CD4-positive, alpha-beta T cell treated with Interleukin-15 for 4 hours (primary cell): ENCODE results near the gene MRS2.

ENCODE experiments used
- DNase-seq: peaks from one replicate; pipeline ENCODE4 v3.0.0-alpha.2; 2020; ENCODE audit warnings: low spot score

The MRS2 gene

GRCh38 chr6:24431045-24431451 is 28.3 kb downstream of the MRS2 start:
- peak; percentile 35 for DNase-seq

GRCh38 chr6:24432611-24433010 is 29.9 kb downstream of the MRS2 start:
- no peak for DNase-seq

GRCh38 chr6:24436979-24437378 is 34.2 kb downstream of the MRS2 start:
- no peak for DNase-seq

DNA sequence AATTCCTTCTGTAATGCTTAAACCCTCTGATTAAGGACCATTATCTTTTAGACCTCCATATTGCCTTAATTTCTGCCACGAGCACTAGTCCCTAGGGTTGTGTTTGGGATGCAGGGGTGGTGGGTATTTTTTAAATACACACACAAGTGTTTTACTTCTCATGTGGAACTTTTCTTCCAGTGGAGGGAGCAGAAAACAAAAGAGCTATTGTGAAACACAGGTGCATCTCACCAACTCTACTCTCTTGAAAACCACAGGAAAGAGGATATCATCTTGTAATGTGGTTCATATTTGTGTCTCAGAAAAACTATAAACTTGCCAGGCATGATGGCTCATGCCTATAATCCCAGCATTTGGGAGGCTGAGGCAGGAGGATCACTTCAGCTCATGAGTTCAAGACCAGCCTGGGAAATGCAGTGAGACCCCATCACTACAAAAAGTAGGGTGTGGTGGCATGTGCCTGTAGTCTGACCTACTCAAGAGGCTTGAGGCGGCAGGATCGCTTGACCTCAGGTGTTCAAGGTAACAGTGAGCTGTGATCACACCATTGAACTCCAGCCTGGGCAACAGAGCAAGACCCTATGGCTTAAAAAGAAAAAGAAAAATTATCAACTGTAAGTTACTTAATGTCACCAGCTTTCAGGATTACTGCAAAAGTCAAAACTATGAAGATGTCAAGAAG is 37.3 kb downstream of the MRS2 start:
- DNase-seq, result no peak

DNA sequence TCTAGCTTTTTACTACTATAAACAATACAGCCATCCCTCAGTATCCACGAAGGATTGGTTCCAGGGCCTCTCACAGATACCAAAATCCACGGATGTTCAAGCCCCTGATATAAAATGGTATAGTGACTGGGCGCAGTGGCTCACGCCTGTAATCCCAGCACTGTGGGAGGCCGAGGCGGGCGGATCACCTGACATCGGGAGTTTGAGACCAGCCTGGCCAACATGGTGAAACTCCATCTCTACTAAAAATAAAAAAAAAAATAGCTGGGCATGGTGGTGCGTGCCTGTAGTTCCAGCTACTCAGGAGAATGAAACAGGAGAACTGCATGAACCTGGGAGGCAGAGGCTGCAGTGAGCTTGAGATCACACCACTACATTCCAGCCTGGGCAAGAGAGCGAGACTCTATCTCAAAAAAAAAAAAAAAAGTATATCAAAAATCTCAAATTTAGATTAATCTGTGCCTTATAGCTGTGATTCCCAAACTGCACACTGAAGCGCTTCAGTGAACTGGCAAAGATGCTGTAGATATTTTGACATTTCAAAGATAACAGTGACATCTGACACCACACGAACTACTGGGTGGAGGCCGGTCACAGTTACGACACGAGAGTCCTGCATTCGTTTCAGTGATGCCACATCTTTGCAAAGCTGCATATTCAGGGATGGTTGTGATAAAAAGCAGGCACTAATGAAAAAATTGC is 38.3 kb downstream of the MRS2 start:
- DNase-seq, result no peak

DNA sequence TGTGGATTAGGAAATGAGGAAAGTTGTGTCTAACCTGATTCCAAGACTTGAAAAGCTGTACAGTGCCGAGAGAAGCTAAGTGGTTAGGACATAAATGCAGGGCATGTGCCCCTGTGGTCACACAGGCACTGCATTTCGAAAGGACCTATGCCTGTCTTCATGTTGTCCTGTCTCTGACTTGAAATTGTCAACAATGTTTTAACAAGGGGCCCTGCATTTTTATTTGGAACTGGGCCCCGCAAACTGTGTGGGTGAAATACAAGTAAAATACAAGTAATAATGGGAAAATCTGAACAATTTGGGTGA is 38.8 kb downstream of the MRS2 start:
- no peak for DNase-seq

GRCh38 chr6:24444588-24444987 is 41.9 kb downstream of the MRS2 start:
- DNase-seq, result no peak

GRCh38 chr6:24445704-24446103 is 43.0 kb downstream of the MRS2 start:
- no peak for DNase-seq

GRCh38 chr6:24446670-24447069 is 43.9 kb downstream of the MRS2 start:
- no peak for DNase-seq

GRCh38 chr6:24448396-24448795 is 45.7 kb downstream of the MRS2 start:
- DNase-seq, result no peak

DNA sequence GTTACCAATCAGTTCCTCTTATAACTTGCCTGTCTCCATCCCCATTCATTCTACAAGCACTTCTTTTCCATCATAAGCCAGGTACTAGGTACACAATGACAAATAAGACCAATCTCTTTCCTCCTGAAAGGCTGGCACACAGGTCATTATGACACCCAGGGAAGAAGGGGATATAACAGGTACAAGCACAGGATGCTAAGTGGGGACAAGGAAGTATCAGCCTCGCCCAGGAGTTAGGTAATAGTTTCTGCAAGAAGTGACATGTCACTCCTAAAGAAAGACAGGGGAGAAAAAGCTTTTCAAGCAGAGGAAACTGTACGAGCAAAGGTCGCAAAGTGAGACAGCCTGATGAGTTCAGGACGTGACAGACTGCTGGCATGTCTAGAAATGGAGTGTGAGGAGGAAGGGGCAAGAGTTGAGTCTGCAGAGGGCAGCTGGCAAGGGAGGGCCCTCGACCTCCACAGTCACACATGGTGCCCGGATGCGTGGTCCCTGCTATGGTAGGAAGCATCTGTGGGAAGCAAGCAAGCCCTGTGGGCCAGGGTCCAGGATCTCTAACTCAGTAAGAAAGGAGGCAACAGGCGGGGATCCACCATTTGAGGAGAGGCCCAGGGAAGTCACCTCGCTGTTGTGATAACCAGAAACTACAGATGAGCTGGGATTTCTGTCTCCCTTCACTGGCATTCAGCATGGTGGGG is 46.2 kb downstream of the MRS2 start:
- DNase-seq, result no peak

DNA sequence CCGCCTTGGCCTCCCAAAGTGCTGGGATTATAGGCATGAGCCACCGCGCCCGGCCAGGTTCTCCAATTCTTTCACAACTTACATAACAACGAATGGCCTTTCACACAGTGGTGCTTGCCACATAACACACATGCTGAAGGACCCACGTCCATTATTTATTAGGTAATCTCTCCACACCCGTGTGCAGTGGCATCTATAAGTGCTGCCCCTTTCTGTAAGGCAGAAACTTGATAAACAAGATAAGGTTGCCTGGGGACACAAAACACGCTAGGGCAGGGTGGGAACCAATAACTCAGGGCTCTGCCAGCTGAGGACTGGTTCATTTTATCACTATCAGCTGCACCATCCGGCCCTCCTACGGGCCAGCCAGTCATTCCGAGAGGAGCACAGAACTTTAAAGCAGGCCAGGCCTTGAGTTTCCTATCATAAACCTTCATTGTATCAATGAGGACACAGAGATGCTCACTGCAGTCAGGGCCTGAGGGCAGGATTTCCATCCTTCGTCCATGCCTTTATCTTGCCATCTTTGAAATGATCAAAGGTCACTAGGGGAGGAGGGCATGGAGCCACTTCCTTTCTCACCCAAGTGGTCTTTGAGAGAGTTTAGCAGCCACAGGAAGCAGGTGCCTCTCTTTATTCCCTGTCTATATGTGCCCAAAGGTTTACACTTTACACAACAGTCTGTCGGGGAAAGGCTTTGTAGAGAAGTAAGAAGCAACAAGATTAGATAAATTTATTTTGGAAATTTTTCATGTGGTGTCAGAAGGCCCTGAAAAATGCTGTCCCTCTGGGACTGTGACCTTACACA is 49.0 kb downstream of the MRS2 start:
- no peak for DNase-seq

DNA sequence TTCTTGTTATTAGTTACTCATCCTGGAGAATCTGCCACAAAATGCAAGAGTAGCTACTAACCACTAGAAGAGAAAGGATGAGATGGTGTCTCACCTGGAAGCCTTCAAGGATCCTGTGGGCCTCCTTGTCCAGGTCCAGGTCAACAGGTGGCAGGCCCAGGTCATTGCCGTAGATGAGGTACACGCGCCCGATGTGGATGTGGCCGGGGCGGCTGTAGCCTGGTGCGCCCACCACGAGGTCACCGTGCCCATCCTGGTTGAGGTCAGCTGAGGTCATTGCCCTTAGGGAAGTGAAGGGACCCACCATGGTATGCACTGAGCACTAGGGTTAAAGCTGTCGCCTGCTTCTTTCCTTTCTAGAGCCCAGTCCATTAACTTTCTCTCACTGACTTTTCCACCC is 51.2 kb downstream of the MRS2 start:
- no peak for DNase-seq

DNA sequence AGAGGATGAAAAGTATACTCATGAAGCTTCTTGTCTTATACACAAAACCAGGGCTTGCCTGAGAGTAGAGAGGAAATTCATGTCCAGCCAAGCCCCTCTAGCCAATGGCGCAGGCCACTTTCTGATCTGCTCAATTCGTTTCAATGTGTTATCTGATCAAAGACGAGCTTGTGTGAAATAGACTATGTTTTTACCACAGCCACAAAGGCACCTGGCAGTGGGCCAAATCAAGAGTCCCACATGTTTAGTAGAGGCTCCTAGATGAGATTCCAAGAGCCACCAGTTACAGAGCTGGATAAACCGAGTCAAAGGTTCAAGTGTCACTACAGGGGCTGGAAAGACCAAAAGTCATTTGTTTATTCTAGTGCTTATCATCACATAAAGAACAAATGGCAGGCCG is 51.7 kb downstream of the MRS2 start:
- no peak for DNase-seq

DNA sequence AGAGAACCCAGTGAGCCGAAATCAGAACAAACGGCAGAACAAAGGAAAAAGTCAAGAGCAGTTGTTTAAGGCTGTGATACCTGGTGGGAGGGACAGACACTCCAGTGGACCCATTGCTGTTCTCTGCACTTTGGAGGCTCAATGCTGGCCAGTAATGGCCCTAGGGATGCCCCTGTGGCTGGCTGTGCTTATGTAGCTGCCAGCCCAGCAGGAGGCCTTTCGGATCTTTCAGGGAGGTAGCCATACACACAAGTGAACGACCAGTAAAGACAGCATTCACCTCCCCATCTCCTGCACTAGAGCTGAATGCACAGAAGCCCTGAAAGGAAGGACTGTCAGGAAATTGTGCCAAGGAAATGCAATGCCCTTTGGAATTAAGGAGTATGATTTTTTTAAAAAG is 52.3 kb downstream of the MRS2 start:
- DNase-seq, result no peak

GRCh38 chr6:24458134-24458533 is 55.4 kb downstream of the MRS2 start:
- DNase-seq, result no peak

DNA sequence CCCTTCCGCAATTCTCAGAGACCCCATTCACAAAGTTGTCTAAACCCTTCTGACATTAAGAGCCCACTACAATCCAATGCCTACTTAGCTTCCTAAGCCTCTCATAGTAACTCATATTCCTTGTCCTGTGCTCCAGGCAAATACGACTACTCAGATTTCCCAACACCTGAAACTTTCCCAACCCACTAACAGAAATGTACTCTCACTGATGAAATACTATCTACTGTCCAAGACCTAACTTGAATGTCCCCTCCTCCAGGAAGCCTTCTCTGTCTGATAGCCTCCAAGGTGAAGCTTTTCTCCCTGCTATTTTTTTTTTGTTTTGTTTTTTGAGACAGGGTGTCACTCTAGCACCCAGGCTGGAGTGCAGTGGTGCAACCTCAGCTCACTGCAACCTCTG is 56.2 kb downstream of the MRS2 start:
- no peak for DNase-seq

DNA sequence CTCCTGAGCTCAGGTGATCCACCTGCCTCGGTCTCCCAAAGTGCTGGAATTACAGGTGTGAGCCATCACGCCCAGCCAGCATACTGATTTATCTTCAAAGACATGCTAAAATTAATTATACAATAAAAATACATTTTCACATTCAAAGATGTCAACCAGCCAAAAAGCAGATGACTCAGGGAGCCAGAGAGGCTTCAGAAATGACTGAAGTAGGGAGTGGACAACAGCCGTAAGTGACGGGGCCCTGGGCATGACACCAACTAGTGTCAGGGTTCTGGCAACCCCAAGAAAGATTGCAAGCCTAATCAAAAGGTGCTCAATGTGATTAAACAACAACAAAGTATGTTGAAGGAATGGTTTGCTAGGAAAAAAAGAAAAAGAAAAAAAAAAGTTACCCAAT is 58.2 kb downstream of the MRS2 start:
- no peak for DNase-seq

- no peak for DNase-seq
Observed at GRCh38 chr6:24464253-24465038, 61.7 kb downstream of the MRS2 start.

DNA sequence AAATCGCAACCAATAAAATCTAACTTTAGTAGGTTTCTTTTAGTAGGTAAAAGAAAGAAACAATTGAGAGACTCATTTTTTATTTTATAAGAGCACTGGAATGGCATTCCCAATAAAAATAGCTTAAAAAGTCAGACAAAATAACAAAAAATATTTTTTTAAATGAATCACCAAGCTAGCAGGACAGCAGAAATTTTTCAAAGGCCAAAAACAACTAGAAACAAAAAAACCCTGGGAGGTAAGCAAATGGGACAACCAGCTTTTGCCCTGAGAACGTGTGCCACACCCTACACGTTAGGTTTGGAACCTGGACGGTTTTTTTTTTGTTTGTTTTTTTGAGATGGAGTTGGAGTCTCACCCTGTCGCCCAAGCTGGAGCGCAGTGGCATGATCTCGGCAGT is 67.1 kb downstream of the MRS2 start:
- DNase-seq, result no peak

DNA sequence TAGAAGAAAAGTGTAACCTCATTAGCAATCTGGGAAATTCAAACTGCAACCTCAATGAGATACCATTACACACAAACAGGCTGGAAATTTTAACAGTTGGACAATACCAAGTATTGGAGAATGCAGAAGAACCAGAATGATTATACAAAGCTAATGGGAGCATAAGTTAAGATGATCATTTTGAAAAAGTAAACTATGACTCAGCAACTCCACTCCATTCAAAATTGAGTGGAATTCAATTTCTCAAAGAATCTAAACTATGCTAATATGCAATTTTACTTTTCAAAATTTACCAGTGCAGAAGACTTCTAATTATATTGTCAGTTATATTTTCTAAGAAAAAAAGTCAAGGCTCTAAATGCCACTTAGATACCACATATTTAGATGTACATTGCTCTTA is 69.4 kb downstream of the MRS2 start:
- DNase-seq, result no peak
